Stimulated activated CD4-positive, alpha-beta T cell treated with anti-CD3 and anti-CD28 coated beads, Interleukin-4, amount 100 ng/mL, for 24 hours (primary cell): ENCODE results near the gene VEZF1.
A peak's percentile ranks its signal among the peaks of the same experiment; 100 is the strongest.
"Not testable (repeated sequence)": the region's sequence is repeated elsewhere in the genome, so short reads cannot be mapped to it uniquely, and the experiment has no call there.

ENCODE experiments used
- DNase-seq: peaks from one replicate; pipeline ENCODE4 v3.0.0-alpha.2; 2020

VEZF1 gene

GRCh38 chr17:57971572-57971971 is 16.5 kb downstream of the VEZF1 start:
- no peak for DNase-seq

- no peak for DNase-seq
These were observed 17.3 kb downstream of the VEZF1 start for GRCh38 chr17:57970710-57971109.

- DNase-seq, result no peak
These were observed 19.6 kb downstream of the VEZF1 start for GRCh38 chr17:57968456-57968855.

GRCh38 chr17:57966875-57967274 is 21.2 kb downstream of the VEZF1 start:
- no peak for DNase-seq

- no peak for DNase-seq
These were observed 21.8 kb downstream of the VEZF1 start for GRCh38 chr17:57966246-57966645.

GRCh38 chr17:57965521-57966160 is 22.4 kb downstream of the VEZF1 start:
- no peak for DNase-seq

GRCh38 chr17:57963149-57963511 is 24.9 kb downstream of the VEZF1 start:
- DNase-seq, result no peak

GRCh38 chr17:57962279-57963148 is 25.5 kb downstream of the VEZF1 start:
- no peak for DNase-seq

GRCh38 chr17:57959929-57960328 is 28.1 kb downstream of the VEZF1 start:
- DNase-seq, result no peak

- not testable (repeated sequence) for DNase-seq
These were observed 29.7 kb downstream of the VEZF1 start for GRCh38 chr17:57958391-57958790.

GRCh38 chr17:57957886-57958285 is 30.2 kb downstream of the VEZF1 start:
- no peak for DNase-seq

- DNase-seq, result no peak
These were observed 30.8 kb downstream of the VEZF1 start for GRCh38 chr17:57957120-57957850.

- peak; percentile 45 for DNase-seq
These were observed 31.5 kb downstream of the VEZF1 start for GRCh38 chr17:57956291-57957119.

GRCh38 chr17:57955183-57955931 is 32.7 kb downstream of the VEZF1 start, which contains the start of gene CUEDC1:
CUEDC1 (minus strand) TSS chr17:57955412; CDS start chr17:57885564, 69,848 bp downstream.
- DNase-seq, result peak; percentile 70

GRCh38 chr17:57954397-57955182 is 33.5 kb downstream of the VEZF1 start:
- DNase-seq, result no peak

GRCh38 chr17:57953705-57954396 is 34.2 kb downstream of the VEZF1 start:
- no peak for DNase-seq

- no peak for DNase-seq
These were observed 34.8 kb downstream of the VEZF1 start for GRCh38 chr17:57953219-57953618.

- no peak for DNase-seq
These were observed 38.4 kb downstream of the VEZF1 start for GRCh38 chr17:57949649-57950048.

GRCh38 chr17:57948555-57949420 is 39.3 kb downstream of the VEZF1 start:
- no peak for DNase-seq
